ENCODE data around the gene BMAL1.

BMAL1 gene

DNA sequence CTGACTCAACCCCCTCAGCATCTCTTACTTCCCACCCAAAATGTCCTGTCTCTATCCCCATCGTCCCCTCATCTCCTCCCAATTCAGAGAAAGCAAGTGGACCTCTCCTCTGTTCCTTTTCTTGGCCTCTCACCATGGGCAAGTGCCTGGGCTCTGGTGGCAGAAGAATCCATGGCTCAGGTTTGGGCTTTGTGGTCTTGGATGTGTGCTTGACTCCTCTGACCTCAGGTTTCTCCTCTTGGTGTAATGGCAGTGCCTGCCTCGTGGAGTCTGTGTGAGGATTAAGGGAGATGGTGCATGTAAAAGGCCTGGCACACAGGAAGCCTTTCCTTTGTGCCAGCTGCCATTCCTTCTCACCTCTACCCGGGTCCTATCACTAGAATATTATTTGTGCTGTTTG, 3.2 kb downstream of the BMAL1 start:
- H3K27ac ChIP-seq, result no peak overlapping the region
- H3K4me2 ChIP-seq (ENCODE audit: low read length), result no peak overlapping the region
- H3K27me3 ChIP-seq (ENCODE audit: control insufficient read depth, insufficient read depth, low read length), result no peaks in the 10 kb centered on the region
- TF ChIP-seq, protein P1, sequence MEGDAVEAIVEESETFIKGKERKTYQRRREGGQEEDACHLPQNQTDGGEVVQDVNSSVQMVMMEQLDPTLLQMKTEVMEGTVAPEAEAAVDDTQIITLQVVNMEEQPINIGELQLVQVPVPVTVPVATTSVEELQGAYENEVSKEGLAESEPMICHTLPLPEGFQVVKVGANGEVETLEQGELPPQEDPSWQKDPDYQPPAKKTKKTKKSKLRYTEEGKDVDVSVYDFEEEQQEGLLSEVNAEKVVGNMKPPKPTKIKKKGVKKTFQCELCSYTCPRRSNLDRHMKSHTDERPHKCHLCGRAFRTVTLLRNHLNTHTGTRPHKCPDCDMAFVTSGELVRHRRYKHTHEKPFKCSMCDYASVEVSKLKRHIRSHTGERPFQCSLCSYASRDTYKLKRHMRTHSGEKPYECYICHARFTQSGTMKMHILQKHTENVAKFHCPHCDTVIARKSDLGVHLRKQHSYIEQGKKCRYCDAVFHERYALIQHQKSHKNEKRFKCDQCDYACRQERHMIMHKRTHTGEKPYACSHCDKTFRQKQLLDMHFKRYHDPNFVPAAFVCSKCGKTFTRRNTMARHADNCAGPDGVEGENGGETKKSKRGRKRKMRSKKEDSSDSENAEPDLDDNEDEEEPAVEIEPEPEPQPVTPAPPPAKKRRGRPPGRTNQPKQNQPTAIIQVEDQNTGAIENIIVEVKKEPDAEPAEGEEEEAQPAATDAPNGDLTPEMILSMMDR (IDR thresholded peaks at IDR 0.05), result no peak
- no peak overlapping the region for H3K4me3 ChIP-seq (ENCODE audit: low read depth, low read length)
- no peak overlapping the region for H3K9ac ChIP-seq
- H3K36me3 ChIP-seq (ENCODE audit: control insufficient read depth, insufficient read depth, low read length), result no peaks in the 10 kb centered on the region
- no peaks in the 10 kb centered on the region for H3K9me3 ChIP-seq (ENCODE audit: control insufficient read depth, low read length)
- no peak overlapping the region for H2AFZ ChIP-seq
- peaks cover 8% of the 10 kb centered on the region for H3K79me2 ChIP-seq
- H3K4me1 ChIP-seq, result peaks cover 5% of the 10 kb centered on the region

DNA sequence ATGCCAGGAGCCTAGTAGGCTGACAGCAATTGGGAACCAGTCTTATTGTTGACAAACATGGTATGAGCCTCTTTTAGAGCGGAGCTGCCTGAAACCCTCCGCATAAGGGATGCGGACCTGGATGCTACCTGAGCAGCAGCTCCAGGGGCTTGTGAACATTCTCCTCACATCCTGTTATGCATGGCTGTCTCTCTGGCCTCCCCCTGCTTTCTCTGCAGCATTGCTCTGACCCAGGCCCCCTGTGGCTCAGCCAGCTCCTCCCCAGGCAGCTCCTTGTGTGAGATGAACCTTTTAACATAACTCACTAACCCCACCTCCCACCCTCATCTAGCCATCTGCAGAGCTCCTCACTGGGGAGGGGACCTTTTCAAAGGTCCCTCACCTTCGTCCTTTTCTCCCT, 6.0 kb downstream of the BMAL1 start:
- H3K27me3 ChIP-seq (ENCODE audit: control insufficient read depth, insufficient read depth, low read length), result no peaks in the 10 kb centered on the region
- no peaks in the 10 kb centered on the region for H3K9me3 ChIP-seq (ENCODE audit: control insufficient read depth, low read length)
- no peak overlapping the region for H3K27ac ChIP-seq
- peaks cover 6% of the 10 kb centered on the region for H3K79me2 ChIP-seq
- TF ChIP-seq, protein P1 (IDR thresholded peaks at IDR 0.05), result no peak
- no peaks in the 10 kb centered on the region for H3K36me3 ChIP-seq (ENCODE audit: control insufficient read depth, insufficient read depth, low read length)
- no peak overlapping the region for H3K4me2 ChIP-seq (ENCODE audit: low read length)
- H3K4me3 ChIP-seq (ENCODE audit: low read depth, low read length), result no peak overlapping the region
- H3K9ac ChIP-seq, result no peak overlapping the region
- no peak overlapping the region for H2AFZ ChIP-seq
- peaks cover 5% of the 10 kb centered on the region for H3K4me1 ChIP-seq

DNA sequence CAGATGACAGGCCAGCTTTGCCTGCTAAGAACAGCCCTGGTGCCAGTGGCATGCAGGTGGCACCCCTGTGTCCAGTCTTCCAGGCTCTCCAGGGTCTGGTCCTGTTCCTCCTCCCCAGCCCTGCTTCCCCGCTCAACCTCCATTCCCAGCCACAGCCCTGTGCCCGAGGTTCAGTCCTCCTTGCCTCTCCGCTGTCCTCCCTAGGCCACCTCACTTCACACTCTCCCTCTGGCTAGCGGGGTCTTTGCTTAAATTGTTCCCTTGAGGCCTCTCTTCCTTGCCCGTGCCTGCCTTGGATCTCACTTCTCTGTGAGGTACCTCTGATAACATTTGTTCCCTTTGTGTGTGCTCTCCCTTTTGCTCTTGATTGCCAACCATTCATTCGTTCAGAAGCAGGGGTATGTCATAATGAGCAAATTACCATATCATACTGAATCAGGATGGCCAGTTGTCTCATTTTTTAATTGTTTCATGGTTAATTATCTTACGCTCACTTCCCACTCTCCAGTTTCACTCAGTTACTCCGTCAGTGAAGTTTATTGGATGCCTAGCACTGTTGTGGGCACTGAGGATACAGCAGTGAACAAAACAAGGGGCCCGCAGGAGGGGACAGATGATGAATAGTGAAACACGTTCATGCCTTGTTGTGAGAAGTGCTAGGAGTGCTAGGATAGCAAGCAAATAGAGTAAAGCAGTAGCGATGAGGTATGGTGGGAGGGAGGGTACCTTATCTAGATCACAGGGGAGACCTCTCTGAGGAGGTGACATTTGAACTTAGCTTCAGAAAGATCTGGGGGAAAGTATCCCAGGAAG, 7.4 kb downstream of the BMAL1 start:
- Histone ChIP-seq H3K4me3 (ENCODE audit: low read depth, low read length) (no peak overlapping the region), H3K9ac (no peak overlapping the region), H3K27me3 (ENCODE audit: control insufficient read depth, insufficient read depth, low read length) (no peaks in the 10 kb centered on the region), H3K4me1 (no peaks in the 10 kb centered on the region), H3K9me3 (ENCODE audit: control insufficient read depth, low read length) (no peaks in the 10 kb centered on the region), H3K27ac (no peak overlapping the region), H3K36me3 (ENCODE audit: control insufficient read depth, insufficient read depth, low read length) (no peaks in the 10 kb centered on the region), H3K79me2 (peaks cover 9% of the 10 kb centered on the region), H2AFZ (no peak overlapping the region), H3K4me2 (ENCODE audit: low read length) (no peak overlapping the region)
- TF ChIP-seq, protein P1 (IDR thresholded peaks at IDR 0.05), result no peak

DNA sequence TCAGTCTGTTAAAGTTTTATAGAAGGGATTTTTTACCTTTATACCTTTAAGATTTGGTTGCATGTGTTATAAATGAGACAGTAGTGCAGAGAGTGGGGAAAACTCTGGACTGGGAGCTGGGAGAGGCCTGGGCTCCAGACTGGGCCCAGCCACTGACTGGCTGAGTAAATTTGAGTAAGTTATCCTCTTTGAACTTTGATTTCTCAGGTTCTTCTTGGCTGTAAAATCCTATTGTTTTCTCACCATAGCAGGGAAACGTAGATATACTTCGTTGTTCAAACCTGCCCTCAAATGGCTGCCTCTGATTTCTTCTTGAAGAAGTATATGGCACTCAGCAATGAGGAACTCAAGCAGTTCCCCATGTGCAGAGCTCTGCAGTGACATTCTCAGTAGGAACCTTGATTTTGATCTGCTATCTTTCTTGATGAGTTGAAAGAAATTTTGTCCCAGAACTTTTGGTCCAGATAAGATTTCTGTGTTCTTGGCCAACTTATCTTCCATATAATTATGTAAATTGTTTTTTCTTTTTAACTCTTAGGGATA, 8.8 kb downstream of the BMAL1 start:
- Histone ChIP-seq H3K79me2 (peaks cover 14% of the 10 kb centered on the region), H3K4me2 (ENCODE audit: low read length) (no peak overlapping the region), H3K27ac (no peak overlapping the region), H2AFZ (no peak overlapping the region), H3K9ac (no peak overlapping the region), H3K36me3 (ENCODE audit: control insufficient read depth, insufficient read depth, low read length) (no peaks in the 10 kb centered on the region), H3K27me3 (ENCODE audit: control insufficient read depth, insufficient read depth, low read length) (no peaks in the 10 kb centered on the region), H3K4me1 (no peaks in the 10 kb centered on the region), H3K4me3 (ENCODE audit: low read depth, low read length) (no peak overlapping the region), H3K9me3 (ENCODE audit: control insufficient read depth, low read length) (no peaks in the 10 kb centered on the region)
- TF ChIP-seq, protein P1 (IDR thresholded peaks at IDR 0.05), result no peak

DNA sequence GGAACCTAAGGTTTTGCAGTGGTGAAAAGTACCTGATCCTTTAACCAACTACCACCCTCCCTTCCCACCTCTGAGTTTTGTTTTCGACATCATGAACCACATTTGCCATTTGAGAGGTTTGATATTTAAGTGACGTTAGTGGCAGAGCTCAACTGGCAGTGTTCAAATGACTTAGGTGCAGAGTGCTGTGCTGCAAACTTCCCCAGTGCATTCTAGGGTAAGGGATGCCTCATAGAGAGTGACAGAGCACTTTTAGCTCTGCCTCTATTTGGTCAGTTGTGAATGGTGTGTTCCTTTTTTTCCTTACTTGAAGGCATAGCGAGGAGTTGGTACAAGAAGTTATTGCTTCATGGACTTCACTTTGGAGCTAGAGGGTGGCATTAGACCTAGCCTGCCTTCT, 9.4 kb downstream of the BMAL1 start:
- no peak overlapping the region for H3K27ac ChIP-seq
- H3K4me2 ChIP-seq (ENCODE audit: low read length), result no peak overlapping the region
- H3K4me1 ChIP-seq, result no peaks in the 10 kb centered on the region
- no peak overlapping the region for H3K9ac ChIP-seq
- H3K27me3 ChIP-seq (ENCODE audit: control insufficient read depth, insufficient read depth, low read length), result no peaks in the 10 kb centered on the region
- H3K9me3 ChIP-seq (ENCODE audit: control insufficient read depth, low read length), result no peaks in the 10 kb centered on the region
- no peaks in the 10 kb centered on the region for H3K36me3 ChIP-seq (ENCODE audit: control insufficient read depth, insufficient read depth, low read length)
- no peak overlapping the region for H3K4me3 ChIP-seq (ENCODE audit: low read depth, low read length)
- peaks cover 14% of the 10 kb centered on the region for H3K79me2 ChIP-seq
- TF ChIP-seq, protein P1 (IDR thresholded peaks at IDR 0.05), result no peak
- no peak overlapping the region for H2AFZ ChIP-seq
